ENCODE results near the gene OSTF1. TPM values are rescaled to one million over a fixed set of nuclear protein-coding genes. Genes with fewer than 3 reads are reported as not detected.

Gene OSTF1
- total and polyA plus RNA-seq, 10 of the 15 experiments (the other 5 are each of a cell fraction or from before 2014, with no cell fraction given), result 36.2 to 82.4 (median 46.9) TPM

DNA sequence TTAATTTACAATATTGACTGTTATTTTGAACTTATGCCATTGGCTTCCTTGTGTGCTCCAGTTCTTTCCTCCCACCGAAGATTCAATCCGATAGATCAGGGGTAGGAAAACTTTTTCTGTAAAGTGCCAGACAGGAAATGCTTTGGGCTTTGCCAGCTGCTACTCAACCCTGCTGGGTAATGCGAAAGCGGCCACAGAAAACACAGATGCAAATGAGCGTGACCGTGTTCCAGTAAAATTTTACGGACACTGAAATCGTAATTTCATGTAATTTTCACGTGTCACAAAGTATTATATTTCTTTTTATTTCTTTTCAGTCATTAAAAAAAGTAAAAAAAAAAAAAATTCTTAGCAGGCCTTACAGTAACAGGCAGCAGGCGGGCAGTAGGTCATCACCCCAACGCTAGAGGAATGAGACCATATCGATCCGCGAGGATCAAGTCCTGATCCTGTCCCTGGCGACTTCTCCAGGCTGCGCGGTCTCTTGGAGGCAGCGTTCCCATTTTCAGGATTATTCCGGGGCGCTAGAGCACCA is 958 bp upstream of the OSTF1 start (continued):
- TF ChIP-seq, protein P1, sequence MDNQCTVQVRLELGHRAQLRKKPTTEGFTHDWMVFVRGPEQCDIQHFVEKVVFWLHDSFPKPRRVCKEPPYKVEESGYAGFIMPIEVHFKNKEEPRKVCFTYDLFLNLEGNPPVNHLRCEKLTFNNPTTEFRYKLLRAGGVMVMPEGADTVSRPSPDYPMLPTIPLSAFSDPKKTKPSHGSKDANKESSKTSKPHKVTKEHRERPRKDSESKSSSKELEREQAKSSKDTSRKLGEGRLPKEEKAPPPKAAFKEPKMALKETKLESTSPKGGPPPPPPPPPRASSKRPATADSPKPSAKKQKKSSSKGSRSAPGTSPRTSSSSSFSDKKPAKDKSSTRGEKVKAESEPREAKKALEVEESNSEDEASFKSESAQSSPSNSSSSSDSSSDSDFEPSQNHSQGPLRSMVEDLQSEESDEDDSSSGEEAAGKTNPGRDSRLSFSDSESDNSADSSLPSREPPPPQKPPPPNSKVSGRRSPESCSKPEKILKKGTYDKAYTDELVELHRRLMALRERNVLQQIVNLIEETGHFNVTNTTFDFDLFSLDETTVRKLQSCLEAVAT (IDR thresholded peaks at IDR 0.05), result no peak
- TF ChIP-seq POLR2A (IDR thresholded peaks at IDR 0.05; ENCODE audit: low read depth, low read length) (no peak), FOXM1 (IDR thresholded peaks at IDR 0.05; ENCODE audit: low read depth, low read length) (no peak), KLF5 (IDR thresholded peaks at IDR 0.05; ENCODE audit: partially characterized antibody) (no peak), CUX1 (IDR thresholded peaks at IDR 0.05; ENCODE audit: insufficient replicate concordance, low read depth, low read length) (no peak), HDAC2 (IDR thresholded peaks at IDR 0.05) (no peak), ZNF384 (IDR thresholded peaks at IDR 0.05; ENCODE audit: borderline replicate concordance, low read depth, low read length) (no peak), BRCA1 (IDR thresholded peaks at IDR 0.05; ENCODE audit: low read depth, low read length) (no peak), CHD4 (IDR thresholded peaks at IDR 0.05) (no peak), PML (IDR thresholded peaks at IDR 0.05; ENCODE audit: low read length) (peak; percentile 26; the same call in 1 of the 2 replicates), ZSCAN29 (IDR thresholded peaks at IDR 0.05) (no peak), CHD2 (IDR thresholded peaks at IDR 0.05; ENCODE audit: borderline replicate concordance, low read depth, low read length) (no peak), EGR1 (IDR thresholded peaks at IDR 0.05; ENCODE audit: borderline replicate concordance in 1 of 2, low read depth in 2 of 2, low read length in 2 of 2) (no peak), SREBF2 (IDR thresholded peaks at IDR 0.05; ENCODE audit: low read length) (no peak), EP300 (IDR thresholded peaks at IDR 0.05; ENCODE audit: borderline replicate concordance in 1 of 2, control insufficient read depth in 1 of 2, low read depth in 2 of 2, low read length in 2 of 2) (no peak), WRNIP1 (IDR thresholded peaks at IDR 0.05; ENCODE audit: borderline replicate concordance, low read depth, low read length) (no peak), SRF (IDR thresholded peaks at IDR 0.05; ENCODE audit: low read depth in 2 of 2, low read length in 2 of 2) (no peak), HSF1 (IDR thresholded peaks at IDR 0.05; ENCODE audit: low read depth, low read length) (no peak), ZBTB33 (IDR thresholded peaks at IDR 0.05) (no peak)
- TF ChIP-seq, protein P2, sequence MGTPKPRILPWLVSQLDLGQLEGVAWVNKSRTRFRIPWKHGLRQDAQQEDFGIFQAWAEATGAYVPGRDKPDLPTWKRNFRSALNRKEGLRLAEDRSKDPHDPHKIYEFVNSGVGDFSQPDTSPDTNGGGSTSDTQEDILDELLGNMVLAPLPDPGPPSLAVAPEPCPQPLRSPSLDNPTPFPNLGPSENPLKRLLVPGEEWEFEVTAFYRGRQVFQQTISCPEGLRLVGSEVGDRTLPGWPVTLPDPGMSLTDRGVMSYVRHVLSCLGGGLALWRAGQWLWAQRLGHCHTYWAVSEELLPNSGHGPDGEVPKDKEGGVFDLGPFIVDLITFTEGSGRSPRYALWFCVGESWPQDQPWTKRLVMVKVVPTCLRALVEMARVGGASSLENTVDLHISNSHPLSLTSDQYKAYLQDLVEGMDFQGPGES (IDR thresholded peaks at IDR 0.05), result no peak

All from GM12878 (cell line).